GM19351 (cell line): ENCODE measurements around the gene RGS12.

Experiments used
- ATAC-seq: cut with Tn5 transposase; IDR thresholded peaks from one replicate; pipeline ENCODE4 v1.9.1; 2021; ENCODE audit warnings: mild to moderate bottlenecking, moderate library complexity; ENCODE audit not compliant: unreplicated experiment

RGS12 gene

DNA sequence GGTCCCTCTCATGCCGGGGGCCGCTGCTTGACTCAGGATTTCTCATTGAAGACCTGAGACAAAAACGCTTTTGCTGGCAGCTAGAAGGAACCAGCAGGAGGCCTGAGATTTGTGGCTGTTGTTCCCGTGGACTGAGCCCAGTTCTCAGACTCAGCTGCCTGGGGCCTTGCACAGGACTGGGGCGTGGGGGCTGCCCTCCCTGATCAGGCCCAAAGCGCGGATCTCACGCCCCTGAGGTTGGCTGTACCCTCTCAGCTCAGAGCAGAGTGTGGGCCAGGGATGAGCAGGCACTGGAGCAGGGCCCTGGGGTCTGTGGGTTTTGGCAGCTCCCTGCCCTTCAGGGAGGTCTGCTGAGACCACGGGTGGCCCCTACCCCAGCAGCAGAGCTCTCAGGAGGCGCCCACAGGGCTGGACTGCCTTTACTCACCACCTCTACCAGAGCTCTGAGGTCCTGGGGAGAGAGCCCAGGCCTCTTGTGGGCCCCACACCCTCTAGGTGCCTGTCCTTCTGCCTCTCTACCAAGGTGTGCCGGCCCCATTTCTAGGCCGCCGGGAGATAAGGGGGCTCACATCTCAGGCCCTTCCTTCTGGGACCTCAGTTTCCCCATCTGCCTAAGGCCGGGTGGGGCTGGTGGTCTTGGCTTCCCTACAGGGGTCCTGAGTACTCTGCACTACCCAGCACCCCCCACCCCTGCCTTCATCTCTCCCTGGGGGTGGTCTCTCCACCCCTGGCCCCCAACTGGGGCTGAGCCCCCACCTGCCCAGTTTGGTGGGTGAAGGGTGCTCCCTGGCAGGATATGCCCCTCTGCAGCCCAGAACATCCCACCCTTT lies 38.3 kb upstream of the RGS12 start:
- no peak for ATAC-seq

DNA sequence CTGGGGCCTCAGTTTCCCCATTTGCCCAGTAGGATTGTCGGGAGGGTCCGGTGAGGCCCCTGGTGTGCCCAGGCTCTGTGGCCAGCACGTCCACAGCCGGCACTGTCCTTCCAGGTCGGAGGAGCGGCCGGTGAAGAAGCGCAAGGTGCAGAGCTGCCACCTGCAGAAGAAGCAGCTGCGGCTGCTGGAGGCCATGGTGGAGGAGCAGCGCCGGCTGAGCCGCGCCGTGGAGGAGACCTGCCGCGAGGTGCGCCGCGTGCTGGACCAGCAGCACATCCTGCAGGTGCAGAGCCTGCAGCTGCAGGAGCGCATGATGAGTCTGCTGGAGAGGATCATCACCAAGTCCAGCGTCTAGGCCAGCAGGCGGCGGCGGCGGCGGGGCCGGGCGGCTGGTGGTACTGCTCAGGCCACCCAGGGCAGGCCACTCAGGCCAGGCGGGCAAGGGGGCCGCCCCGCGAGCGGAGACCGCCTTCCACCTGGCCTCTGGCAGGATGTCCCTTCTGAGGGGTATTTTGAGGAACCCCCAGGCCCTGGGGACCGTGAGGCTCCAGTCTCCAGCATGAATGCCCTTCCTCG lies 37.1 kb upstream of the RGS12 start:
- no peak for ATAC-seq

DNA sequence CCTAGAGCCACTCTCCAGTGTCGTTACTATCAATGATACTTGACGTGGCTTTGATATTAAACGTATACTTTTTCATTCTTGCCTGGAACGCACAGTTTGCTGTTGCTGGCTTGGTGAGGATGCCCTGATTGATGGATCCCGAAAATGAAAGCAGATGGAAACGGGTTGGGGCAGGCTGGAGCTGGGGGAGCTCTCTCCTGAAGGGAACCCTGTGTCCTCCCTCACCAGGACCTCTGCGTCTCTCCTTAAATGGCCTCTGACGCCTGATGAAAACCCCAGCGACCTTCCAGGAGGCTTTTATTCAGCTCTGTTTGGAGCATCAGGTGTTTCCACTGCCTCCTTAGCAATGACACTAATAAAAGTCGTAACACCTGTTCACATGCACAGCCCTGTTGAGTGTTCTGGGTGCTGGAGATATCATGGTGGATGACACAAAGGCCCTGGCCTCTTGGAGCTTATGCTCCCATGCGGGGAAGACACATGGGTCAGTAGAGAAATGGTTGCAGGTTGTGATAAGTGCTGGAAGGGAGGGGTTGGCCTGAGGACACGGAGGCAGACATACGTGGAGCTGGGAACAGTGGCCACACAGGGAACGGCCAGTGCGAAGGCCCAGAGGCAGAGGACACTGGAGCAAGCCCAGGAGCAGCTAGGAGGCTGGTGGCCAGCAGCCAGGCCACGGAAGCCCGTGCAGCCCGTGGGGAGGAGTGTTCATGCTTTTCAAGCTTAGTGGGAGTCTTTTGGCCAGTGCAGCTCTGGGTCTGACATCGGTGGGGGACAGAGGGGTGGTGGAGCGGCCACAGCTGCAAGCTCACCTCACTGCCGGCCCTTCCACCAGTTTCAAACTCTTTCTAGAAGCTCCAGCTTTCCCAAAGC lies 36.4 kb upstream of the RGS12 start:
- ATAC-seq, result no peak

DNA sequence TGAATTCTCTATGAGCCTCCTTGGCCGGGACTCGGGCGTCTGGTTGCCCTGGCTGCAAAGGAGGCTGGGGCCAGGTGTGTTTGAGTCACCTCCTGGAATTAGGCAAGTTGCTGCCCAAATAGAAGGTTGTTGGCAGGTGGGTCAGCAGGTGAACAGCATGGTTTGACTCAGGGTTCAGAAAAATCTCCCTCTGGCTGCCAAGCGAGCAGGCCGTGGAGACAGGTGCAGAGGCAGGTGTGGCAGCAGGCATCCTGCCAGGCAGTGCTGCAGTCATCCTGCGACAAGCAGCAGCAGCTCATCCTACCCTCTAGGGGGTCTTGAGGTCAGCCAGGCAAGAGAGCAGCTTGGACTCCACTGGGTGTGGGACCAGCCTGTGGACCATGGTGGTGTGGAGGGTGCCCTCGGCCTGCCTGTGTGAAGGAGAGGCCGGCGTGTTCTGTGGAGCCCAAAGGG lies 35.7 kb upstream of the RGS12 start:
- no peak for ATAC-seq

DNA sequence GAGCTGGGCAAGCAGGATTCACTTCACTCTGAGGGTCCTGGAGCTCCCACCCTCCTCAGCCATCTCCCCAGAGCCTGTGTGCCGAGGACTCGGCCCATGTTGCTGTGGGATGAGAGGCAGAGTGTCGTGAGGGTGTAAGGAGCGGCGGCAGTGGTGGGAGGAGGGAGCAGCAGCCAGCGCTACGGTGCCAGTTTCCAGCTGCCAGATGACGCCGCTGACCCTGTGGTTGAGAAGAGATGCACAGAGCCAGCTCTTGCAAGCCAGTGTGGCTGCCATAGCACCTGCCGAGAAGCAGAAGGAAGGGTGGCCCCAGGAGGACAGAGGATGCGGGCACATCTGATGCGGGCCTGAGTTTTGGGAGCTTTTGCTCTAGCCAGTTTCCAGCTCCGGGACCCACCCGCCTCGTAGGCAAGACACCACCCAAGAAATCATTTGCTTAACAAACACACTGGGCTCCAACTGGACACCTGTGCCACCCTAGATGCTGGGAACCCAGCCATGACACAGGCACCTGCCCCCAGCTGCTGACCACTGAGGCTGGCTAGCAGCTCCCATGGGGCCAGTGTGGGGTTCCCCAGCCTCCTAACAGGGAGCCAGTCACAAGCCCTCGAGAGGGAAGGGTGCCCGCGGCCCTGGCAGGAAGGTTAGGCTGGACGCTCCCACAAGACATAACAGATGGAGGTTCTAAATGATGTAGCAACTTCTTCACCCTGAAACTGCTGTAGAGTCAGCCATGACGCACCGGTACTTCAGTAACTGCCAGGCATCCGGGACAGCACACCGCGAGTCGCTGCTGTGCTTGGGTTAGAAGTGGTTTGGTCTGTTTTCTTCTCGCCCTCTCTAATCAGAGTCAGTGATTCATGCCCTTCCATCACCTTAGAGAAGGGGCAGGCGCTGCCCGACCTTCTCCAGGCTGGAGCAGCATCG lies 35.0 kb upstream of the RGS12 start:
- peak; percentile 54 for ATAC-seq

DNA sequence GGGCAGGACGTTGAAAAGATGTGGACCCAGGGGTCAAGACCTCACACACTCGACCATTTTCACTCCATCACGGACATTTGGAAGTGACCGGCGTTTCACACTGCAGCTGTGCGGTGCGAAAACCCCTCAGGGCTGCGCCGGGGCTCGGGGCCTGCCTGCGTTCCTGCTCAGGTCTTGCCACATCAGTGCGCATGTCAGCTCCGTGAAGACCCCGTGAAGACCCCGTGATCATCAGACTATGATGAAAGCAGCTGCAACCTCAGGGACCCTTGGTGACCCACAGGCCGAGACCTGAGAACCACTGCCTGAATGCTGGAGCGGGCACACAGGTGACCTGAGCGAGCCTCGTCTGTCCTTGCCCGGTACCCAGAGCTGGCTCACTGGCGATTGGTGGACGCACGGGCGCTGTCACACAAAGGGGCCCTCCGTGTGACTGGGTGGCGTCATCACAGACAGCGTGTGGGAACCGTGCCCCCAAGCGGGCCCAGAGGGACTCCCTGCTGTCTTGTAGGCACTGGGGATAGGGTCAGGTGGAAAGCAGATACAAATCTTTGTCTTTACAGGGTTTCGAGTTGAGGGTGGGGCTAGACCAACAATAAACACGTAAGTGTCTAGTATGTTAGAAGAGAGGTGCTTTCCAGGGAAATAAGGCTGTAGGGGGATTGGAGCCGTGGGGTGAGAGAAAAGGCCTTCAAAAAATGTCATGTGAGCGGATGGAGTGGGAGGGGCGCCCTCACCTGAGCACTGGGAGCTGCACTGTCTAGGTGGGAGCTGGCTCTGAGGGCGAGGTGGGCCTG lies 31.2 kb upstream of the RGS12 start:
- no peak for ATAC-seq

DNA sequence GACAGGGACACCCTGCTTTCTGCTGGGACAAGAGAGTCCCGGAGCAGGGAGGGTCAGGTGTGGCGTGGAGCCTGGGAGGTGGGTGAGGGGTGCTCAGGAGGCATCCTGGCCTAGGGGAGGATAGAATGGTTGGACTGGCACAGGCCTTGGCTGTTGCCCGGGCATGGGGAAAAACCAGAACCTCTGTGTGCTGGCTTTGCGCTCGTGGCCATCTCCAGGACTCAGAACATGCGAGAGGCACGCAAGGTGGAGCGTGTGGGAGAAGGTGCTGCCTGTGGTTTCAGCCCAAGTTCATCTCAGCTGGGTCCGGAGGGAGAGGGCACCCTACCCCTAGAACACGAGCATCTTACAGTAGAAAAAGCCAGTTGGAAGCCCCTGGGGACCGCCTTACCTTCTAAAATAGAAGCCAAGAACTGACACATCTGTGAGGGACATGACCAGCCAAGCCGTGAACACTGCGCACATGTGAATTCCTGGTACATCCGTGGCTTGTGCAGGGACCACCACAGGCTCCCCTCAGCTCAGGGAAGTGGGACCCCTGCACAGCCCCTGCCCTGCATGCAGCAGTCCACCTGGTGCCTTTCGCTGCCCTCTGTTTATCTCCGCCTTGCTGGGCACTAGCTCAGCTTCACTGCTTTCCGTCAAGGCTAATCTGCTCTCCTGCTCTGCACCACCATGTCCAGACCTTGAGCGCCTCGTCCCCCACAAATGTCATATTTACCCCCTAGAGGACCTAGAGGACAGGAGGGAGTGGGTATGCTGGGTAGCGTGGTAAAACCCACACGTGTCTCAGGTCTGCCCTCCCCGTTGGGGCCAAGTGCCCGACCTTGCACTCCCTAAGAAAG lies 30.4 kb upstream of the RGS12 start:
- ATAC-seq, result no peak

DNA sequence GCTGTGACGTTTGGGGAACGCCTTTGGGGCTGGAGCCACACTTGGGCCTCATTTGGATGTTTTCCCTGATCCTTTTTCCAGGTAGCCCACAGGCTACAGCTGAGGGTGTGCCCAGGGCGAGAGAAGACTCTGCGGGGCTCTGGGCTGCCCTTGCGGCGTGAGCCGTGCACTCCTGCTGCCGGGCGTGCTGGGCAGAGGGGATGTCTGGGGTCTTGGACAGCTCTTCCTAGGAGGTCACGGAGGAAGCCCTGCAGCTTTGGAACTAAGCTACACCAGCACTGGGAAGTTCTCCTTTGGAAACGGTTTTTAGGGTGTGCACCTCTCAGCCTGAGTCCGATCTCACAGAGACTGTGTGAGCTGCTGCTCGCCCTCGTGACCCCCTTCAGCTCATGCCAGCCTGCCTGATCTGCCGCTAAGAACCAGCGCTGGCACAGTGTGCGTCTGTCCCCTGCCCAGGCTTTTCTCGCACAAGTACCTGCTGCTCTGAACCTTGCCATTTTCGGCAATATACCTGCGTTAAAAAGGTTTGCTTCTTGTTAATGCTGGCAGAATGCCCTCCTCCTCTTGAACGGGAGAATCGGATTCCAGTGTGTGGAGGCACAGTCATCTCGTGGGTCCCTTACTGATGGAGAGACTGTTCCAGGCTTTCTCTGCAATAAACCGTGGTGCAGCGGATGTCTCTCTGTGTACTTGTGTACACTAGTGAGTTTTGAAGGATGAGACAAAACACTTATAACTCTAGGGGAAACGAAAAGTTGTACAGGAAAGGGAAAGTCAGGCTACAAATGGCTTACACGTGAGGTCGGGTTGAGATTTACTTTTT lies 29.6 kb upstream of the RGS12 start:
- no peak for ATAC-seq

DNA sequence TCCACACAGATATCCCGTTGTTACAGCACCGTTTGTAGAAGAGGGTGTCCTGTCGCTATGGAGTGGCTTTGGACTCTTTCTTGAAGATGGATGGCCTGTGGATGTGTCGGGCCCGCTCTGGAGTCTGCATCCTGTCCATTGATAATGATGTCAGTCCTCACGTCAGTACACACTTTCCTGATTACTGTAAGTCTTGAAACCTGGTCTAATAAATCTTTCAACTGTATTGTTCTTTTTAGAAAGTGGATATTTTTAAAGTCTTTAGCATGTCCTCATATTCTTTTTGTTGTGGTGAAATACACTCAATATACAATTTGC lies 29.0 kb upstream of the RGS12 start:
- no peak for ATAC-seq

DNA sequence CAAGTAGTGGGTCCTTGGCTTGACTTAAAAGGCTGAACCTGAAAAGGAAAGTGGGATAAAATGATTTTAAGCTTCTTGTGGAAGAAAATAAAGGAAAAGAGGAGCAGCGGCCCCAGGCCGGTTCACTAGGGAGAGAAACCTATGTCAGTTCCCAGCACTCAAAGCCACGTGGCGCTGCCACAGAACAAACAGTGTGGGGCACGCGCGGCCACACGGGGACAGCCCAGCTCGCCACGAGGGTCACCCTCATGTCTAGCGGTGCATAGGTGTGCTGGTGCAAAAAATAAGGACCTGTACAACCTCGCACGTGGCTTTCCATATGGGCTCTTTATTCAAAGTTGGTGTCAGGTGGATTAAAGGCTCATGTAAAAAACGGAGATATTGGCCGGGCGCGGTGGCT lies 26.7 kb upstream of the RGS12 start:
- no peak for ATAC-seq

DNA sequence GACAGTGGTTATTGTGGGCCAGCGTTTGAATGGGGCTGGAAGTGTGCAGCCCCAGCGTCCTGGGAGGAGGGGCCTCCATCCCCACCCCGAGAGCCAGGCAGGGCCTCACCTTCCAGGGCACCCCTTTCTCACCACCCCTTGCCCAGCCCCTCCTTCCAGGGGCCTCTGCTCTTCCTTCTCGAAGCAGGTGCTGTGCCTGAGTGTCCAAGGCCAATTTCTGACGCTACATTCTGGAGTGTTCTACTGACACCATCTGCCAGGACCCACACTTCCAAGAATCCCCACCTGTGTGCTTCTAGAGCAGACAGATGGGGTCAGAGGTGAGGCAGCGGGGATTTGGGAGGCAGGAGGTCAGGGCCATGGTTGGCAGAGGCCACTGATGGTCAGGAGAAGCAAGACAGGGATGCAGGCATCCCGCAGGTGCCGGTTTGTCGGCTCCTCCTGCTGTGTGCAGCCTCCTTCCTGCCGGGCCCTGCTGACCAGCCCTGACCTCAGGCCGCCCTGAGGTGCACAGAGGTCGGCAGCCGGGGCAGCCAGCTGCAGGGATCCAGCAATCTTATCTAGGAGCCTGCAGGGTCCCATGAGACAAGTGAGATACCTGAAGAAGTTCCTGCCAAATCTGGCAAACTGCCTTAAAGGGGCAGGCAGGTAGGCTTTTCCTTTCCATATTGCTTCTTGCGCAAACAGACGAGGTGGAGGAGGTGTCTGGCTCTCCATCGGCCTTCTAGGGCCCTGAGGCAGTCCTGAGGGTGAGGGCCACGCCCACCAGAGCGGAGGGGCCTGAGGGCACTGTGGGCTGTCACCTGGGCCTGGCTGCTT lies 25.0 kb upstream of the RGS12 start:
- ATAC-seq, result no peak

DNA sequence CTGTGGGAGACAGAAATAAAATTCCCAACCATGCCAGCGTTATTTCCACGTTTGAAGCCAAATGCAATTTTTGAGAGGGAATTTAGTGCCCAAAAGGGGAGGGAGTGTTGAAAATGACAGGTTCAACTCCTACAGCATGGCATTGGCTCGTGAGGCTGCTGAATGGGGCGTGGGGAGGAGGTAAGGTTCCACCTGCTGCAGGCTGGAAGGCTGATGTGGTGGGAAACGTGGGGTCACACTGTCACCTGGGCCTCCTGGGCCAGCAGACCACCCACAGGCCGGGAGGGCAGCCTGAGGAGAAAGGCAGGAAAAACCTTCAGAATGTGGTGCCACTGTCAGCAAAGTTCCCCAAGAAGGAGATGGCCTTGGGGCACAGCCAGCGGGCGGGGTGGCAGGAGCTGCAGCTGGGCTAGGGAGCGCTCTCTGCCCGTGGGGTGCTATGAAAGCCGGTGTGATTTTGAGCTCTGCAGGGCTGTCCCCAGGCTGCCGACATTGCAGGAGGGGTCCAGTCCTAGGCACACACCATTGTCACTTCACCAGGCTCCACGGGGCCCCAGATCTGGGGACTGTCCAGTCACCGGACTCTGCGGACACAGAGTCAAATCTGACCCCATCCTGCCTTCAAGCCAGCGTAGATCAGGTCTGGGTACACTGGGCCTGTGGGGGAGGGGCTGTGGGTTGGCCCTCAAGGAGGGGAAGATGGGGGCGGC lies 24.3 kb upstream of the RGS12 start:
- ATAC-seq, result no peak

DNA sequence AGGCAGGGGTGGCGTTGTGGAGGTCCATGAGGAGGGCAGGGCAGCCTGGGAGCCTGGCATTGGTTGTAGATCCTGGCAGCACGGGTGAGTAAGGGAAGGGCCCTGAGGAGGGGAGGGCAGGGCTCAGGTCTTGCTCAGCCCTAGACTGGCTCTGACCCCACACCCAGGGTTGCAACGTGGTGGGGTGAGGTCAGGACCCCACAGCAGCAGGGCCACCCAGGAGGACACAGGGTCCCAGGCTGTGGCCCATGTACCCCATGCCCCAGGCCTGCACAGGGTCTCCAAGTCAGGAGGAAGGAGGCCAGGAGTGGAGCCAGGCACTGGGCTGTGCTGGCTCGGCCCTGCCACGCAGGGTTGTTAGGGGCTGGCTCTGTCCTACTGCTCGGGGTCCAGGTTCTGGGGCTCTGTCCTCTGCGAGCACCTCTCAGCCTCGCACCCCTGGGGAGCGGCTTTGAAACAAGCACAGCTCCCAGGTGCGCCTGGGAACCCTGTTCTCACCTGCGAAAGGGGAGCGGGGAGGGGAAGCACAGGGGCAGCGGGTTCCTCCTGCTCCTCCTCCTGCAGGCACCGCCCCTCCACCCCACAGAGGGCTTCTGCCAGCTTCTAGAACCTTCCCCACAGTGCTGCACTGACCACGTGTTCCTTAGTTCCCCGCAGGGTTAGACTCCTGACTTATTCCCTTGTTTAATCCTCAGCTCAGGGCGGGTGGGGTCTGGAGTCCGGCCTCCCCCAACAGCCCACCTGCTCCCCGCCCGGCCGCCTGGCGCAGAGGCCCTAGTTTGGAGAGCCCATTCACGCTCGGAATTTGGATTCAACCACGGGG lies 23.5 kb upstream of the RGS12 start:
- ATAC-seq, result no peak

DNA sequence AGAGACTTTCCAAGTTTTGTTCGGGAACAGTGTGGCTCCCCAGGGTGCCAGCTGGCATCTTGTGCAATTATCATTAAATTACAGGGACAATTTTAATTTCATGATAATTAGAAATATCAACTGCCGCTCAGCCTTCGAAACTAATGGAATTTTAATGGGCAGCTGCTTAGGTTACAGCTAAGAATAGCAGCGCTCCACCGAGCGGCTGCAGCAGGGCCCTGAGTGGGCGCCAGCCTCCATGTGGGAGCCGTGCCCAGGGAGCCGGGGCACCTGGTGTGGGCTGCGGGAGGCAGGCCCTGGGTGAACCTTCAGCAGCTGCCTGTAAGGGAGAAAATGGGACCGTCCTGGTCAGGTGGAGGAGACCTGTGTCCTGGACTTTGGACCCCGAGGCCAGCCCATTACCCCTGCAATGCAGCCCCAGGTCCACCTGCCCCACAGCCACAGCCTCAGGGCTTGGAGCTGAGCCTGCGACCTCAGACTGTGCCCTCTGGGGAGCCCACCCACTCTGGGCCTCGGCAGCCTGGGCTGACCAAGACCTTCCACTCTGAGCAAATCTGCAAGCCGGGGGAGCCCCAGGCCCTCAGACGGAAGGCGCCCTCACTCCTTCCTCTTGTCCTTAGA lies 22.7 kb upstream of the RGS12 start:
- ATAC-seq, result no peak

DNA sequence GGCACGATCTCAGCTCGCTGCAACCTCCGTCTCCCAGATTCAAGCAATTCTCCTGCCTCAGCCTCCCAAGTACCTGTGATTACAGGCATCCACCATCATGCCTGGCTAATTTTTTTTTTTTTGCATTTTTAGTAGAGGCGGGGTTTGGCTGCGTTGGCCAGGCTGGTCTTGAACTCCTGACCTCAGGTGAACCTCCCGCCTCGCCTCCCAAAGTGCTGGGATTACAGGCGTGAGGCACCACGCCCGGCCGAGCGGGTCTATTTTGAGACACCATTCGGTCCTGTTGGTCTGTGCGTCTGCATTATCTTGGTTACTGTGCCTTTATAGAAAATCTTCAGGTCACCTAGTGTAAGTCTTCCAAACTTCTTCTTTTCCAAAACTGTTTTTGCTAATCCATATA lies 21.7 kb upstream of the RGS12 start:
- ATAC-seq, result no peak
